Epithelial cell of proximal tubule (primary cell): ENCODE data around the gene TPRKB. TPM values are rescaled to one million over a fixed set of nuclear protein-coding genes. Genes with fewer than 3 reads are reported as not detected.
"Not testable (repeated sequence)": the region's sequence is repeated elsewhere in the genome, so short reads cannot be mapped to it uniquely, and the experiment has no call there.

Source experiments
- DNase-seq: peaks from one replicate; pipeline ENCODE4 v3.0.0-alpha.2; 2011; ENCODE audit warnings: low read depth
- H3K4me3 ChIP-seq: 2 replicates; pipeline ENCODE4 v1.5.1; 2011; ENCODE audit warnings: low read depth, mild to moderate bottlenecking, low read length
- total RNA-seq: library from RNA; depleted of rRNA; stranded (reverse); fragments of >200 nt; gene quantifications from 2 replicates; pipeline ENCODE4 v1.2.3, GENCODE V29; 2015
- TF ChIP-seq, protein P1 (sequence below): conservative IDR thresholded peaks from 2 replicates; pipeline ENCODE4 v1.5.1; 2012; ENCODE audit warnings: low read depth, mild to moderate bottlenecking, low read length

TPRKB gene
- total RNA-seq, 1 donor from 2014 or later = 55.2 TPM

DNA sequence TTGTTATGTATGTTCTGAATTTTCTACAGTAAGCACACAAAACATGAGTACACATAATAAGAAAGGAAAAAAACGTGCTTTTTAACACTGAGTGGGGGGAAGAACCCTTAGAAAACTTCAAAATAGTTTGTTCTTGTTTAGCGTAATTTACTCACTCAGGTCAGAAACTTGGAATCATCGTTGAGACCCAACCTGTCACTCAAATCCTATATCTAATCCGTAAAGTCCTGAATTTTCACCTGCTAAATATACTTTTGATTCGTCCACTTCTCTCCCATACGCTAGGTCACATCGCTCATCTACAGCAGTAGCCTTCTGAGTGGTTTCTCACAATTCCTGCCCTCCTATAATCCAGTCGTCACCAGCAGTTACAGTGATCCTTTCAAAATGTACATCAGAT, 767 bp downstream of the TPRKB start:
- peak overlapping the region; percentile 96 for H3K4me3 ChIP-seq
- TF ChIP-seq, protein P1, sequence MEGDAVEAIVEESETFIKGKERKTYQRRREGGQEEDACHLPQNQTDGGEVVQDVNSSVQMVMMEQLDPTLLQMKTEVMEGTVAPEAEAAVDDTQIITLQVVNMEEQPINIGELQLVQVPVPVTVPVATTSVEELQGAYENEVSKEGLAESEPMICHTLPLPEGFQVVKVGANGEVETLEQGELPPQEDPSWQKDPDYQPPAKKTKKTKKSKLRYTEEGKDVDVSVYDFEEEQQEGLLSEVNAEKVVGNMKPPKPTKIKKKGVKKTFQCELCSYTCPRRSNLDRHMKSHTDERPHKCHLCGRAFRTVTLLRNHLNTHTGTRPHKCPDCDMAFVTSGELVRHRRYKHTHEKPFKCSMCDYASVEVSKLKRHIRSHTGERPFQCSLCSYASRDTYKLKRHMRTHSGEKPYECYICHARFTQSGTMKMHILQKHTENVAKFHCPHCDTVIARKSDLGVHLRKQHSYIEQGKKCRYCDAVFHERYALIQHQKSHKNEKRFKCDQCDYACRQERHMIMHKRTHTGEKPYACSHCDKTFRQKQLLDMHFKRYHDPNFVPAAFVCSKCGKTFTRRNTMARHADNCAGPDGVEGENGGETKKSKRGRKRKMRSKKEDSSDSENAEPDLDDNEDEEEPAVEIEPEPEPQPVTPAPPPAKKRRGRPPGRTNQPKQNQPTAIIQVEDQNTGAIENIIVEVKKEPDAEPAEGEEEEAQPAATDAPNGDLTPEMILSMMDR = no peak
- DNase-seq = no peak

DNA sequence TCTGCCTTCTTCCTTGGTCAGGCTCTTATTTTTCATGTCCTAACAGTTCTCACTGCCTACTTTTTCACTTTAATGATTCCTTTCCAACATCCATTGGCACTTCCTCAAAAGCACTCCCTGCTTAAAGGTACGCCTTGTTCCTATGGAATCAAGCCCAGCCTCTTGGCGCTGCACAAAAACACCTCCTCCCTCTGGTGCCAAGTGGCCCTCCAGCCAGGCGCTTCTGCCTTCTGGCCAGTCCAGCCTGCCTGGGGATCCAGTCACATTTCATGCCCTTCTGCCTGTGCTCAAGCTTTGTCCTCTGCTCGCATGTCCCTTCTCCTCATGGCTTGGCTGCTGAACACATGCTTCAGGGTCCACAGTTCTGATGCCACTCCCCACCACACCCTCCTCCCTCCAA, 6.3 kb downstream of the TPRKB start:
- DNase-seq = no peak
- TF ChIP-seq, protein P1 = no peak
- no peak overlapping the region for H3K4me3 ChIP-seq

DNA sequence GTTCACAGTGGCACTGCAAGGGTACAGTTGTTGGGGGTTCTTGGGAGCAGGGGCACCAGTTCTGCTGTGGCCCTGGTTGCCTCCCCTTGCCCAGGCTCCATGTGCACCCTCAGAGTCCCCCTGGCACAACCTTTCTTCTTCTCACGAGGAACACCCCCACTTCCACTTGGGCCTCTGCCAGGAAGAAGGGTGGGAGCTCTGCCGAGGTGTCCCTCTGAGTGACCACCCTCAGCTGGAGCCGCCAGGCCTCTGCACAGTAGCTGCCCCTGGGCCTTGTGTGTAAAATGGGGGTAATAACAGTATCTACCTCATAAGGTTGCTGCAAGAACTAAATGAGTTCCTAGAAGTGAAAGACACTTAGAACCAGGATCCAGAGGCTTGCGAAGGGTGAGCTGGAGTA, 8.4 kb downstream of the TPRKB start:
- TF ChIP-seq, protein P1 = no peak
- no peak for DNase-seq
- H3K4me3 ChIP-seq = no peak overlapping the region

DNA sequence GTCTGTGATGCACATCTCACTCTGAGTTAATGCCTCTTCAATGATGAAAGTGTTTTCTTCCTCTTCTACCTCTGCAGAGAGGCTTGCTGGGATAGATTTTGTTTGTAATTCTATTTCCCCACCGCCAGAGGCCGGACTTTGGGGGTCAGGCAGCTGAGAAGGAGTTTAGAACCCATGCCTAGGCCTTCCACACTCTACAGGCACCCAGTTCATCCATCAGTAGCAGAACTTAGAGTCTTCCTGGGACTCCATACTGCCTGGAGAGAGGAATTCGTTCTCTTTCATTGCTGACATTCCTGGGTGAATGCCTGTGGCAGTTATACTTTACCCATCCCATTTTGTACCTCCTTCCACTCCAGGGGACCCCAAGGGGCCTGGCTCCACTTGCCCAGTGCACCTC, 9.1 kb downstream of the TPRKB start:
- TF ChIP-seq, protein P1 = no peak
- no peak overlapping the region for H3K4me3 ChIP-seq
- no peak for DNase-seq

DNA sequence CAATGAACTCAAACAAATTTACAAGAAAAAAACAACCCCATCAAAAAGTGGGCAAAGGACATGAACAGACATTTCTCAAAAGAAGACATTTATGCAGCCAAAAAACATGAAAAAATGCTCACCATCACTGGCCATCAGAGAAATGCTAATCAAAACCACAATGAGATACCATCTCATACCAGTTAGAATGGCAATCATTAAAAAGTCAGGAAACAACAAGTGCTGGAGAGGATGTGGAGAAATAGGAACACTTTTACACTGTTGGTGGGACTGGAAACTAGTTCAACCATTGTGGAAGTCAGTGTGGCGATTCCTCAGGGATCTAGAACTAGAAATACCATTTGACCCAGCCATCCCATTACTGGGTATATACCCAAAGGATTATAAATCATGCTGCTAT, 10.5 kb downstream of the TPRKB start:
- not testable (repeated sequence) for DNase-seq, H3K4me3 ChIP-seq

DNA sequence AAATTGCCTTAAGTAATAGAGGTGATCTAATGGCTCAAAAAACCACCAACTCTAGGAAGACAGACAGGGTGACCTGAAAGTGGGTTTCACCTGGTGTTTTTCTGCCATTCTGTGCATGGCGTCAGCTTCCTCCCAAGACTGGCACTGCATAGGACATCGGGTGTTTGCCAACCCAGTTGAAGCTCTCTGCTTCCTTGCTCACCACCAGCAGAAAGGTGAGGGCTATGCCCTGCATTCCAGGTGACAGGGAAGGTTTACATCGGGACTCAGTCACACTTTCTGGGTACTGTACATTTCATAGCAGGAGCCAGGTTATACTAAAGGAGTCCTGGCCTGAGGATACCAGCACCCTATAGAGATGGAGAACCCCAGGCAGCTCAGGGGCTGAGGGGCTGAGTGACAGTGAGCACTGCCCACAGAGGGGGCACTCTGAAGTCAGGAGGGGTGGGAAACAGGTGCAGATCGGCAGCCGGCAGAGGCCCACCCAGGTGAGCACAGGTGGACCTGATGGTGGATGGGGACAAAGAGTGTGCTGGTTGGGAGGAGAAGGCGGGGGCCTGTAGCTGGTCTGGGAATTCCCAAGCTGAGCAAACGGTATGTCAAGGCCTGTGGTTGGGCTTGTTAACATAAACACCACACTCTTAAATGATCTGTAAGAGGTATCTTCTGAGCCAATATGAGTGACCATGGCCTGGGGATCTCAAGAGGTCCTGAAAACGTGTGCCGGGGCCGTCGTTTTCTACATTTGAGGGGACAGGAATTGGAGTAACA, 18.1 kb downstream of the TPRKB start:
- no peak overlapping the region for H3K4me3 ChIP-seq
- no peak for DNase-seq
- TF ChIP-seq, protein P1 = no peak

DNA sequence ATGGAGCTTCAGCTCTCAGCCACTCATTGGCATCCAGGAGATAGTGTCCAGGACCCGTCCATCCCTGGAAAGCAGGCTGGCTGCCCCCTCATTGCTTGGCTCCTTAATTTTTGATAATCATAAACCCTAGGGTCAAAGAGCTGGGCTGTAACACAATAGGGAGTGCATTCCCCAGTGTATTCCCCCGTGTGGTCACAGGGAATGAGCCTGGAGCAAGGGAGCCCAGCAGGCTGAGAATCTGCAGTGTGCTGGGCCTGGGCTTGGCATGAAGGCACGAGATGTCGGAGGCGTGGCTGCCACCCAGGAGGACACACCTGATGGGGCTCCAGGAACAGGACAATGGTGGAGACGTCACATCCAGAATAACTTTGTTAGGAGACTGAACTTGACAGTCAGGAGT, 18.7 kb downstream of the TPRKB start:
- no peak for DNase-seq
- TF ChIP-seq, protein P1 = no peak
- H3K4me3 ChIP-seq = no peak overlapping the region

DNA sequence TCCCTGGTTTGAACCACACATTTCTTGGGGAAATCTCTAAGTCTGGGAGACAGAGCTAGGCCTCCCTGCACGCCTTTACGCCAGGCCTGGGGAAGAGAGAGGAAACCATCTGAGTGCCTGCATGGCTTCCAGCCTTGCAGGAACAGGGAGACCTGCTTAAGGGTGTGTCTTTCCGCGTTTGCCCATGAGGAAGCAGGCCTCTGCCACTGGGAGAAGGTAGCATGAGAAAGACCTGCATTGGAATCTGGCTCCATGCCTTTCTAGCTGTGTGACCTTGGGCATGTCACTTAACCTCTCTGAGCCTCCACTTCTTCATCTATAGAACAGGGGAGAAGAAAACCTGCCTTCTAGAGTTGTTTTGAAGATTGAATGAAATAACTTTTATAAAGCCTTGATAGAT, 19.4 kb downstream of the TPRKB start:
- H3K4me3 ChIP-seq, DNase-seq: not testable (repeated sequence)
